H1 (cell line): ENCODE results near the gene CPE. TPM values are rescaled to one million over a fixed set of nuclear protein-coding genes. Genes with fewer than 3 reads are reported as not detected.

Experiments
- CTCF ChIA-PET: fragments of 300-600 bp; sonication (Branson Sonifier 250); formaldehyde crosslinking; loops from one replicate; lab custom pipeline; 2021; ENCODE audit not compliant: partially characterized antibody; lab: Charles Lee
- POLR2A ChIA-PET: fragments of 300-600 bp; sonication (Branson Sonifier 250); formaldehyde crosslinking; loops from one replicate; lab custom pipeline; 2021; ENCODE audit warnings: inconsistent platforms; ENCODE audit not compliant: partially characterized antibody; lab: Charles Lee
- DNase-seq, 2 experiments: peaks; one replicate each; pipeline versions ENCODE4 v3.0.0 to v3.0.0-alpha.2; 2010 to 2022; ENCODE audit warnings: low spot score in 2 of 2, low read depth in 1 of 2, mixed read lengths in 1 of 2
- FAIRE-seq: peaks from 2 replicates; lab custom pipeline; 2011; peaks lifted over from hg19 to GRCh38; lab: Jason Lieb, UNC
- H2AFZ ChIP-seq: 2 replicates; pipeline ENCODE4 v1.8.1; 2012; ENCODE audit warnings: low read length, inconsistent platforms
- H2AK5ac ChIP-seq: 2 replicates; pipeline ENCODE4 v1.6.1; 2013; ENCODE audit warnings: low read depth, low read length
- H2BK120ac ChIP-seq: replicated peaks from 2 replicates; pipeline ENCODE3; 2013; ENCODE audit warnings: low read depth, low read length, inconsistent platforms
- H2BK12ac ChIP-seq: 2 replicates; pipeline ENCODE4 v1.6.1; 2013; ENCODE audit warnings: low read depth, low read length
- H2BK15ac ChIP-seq: 2 replicates; pipeline ENCODE4 v1.6.1; 2013; ENCODE audit warnings: low read length
- H2BK20ac ChIP-seq: 2 replicates; pipeline ENCODE4 v1.6.1; 2013; ENCODE audit warnings: low read length
- H2BK5ac ChIP-seq: 2 replicates; pipeline ENCODE4 v1.6.1; 2013; ENCODE audit warnings: low read depth, low read length
- H3K14ac ChIP-seq: 2 replicates; pipeline ENCODE4 v1.6.1; 2013; ENCODE audit warnings: inconsistent platforms; ENCODE audit not compliant: insufficient read length
- H3K18ac ChIP-seq: 2 replicates; pipeline ENCODE4 v1.6.1; 2013; ENCODE audit warnings: low read length; ENCODE audit errors: extremely low read depth
- H3K23ac ChIP-seq: 2 replicates; pipeline ENCODE4 v1.6.1; 2013; ENCODE audit warnings: inconsistent platforms; ENCODE audit not compliant: insufficient read length
- H3K23me2 ChIP-seq: 2 replicates; pipeline ENCODE4 v1.6.1; 2013; ENCODE audit warnings: low read depth, low read length
- H3K27ac ChIP-seq: 2 replicates; pipeline ENCODE4 v1.6.1; 2011; ENCODE audit warnings: low read depth, low read length, inconsistent platforms
- H3K27me3 ChIP-seq, 4 experiments: replicated peaks in 1 of 4; 1 replicate in 1 of 4; 2 replicates in 3 of 4; pipeline versions ENCODE4 v1.6.1 to v1.8.1; 2011 to 2013; ENCODE audit warnings: low read length in 3 of 4, mild to moderate bottlenecking in 3 of 4, inconsistent platforms in 2 of 4, mixed read lengths in 2 of 4, moderate library complexity in 1 of 4; ENCODE audit not compliant: control insufficient read depth in 3 of 4, insufficient read depth in 3 of 4; ENCODE audit errors: extremely low read depth in 1 of 4
- H3K36me3 ChIP-seq, 4 experiments: 2 replicates each; pipeline versions ENCODE4 v1.6.1 to v1.8.1; 2011 to 2013; ENCODE audit warnings: mild to moderate bottlenecking in 4 of 4, low read length in 3 of 4, moderate library complexity in 2 of 4, control low read depth in 1 of 4, inconsistent platforms in 1 of 4; ENCODE audit not compliant: insufficient read depth in 4 of 4, control insufficient read depth in 2 of 4
- H3K4ac ChIP-seq: replicated peaks from 2 replicates; pipeline ENCODE3; 2013; ENCODE audit warnings: low read length, low read depth, mixed read lengths, inconsistent platforms; ENCODE audit not compliant: insufficient read length
- H3K4me1 ChIP-seq, 4 experiments: replicated peaks in 1 of 4; 1 replicate in 1 of 4; 2 replicates in 3 of 4; pipeline versions ENCODE4 v1.6.1 to v1.8.1; 2011 to 2013; ENCODE audit warnings: low read length in 3 of 4, inconsistent platforms in 2 of 4, mixed read lengths in 1 of 4; ENCODE audit not compliant: insufficient read depth in 4 of 4, control insufficient read depth in 3 of 4
- H3K4me2 ChIP-seq, 2 experiments: 2 replicates each; pipeline versions ENCODE4 v1.6.1 to v1.8.1; 2011 to 2013; ENCODE audit warnings: low read depth in 2 of 2, low read length in 2 of 2, control low read depth in 1 of 2, inconsistent platforms in 1 of 2, mild to moderate bottlenecking in 1 of 2; ENCODE audit not compliant: insufficient read depth in 1 of 2
- H3K4me3 ChIP-seq, 4 experiments: fragments of 200-600, 300-600 bp in 1 of 4; sonication (generic), shearing (Covaris generic), sonication (Bioruptor Twin) in 1 of 4; 2 replicates each; pipeline versions ENCODE4 v1.5.1 to v1.8.1; 2011 to 2016; ENCODE audit warnings: low read length in 4 of 4, low read depth in 3 of 4, control low read depth in 2 of 4, inconsistent platforms in 2 of 4, mild to moderate bottlenecking in 2 of 4, mixed read lengths in 1 of 4, moderate library complexity in 1 of 4; ENCODE audit not compliant: insufficient read depth in 2 of 4; ENCODE audit errors: extremely low read depth in 1 of 4
- H3K56ac ChIP-seq: replicated peaks from 2 replicates; pipeline ENCODE3; 2013; ENCODE audit warnings: low read depth, mild to moderate bottlenecking, mixed read lengths, low read length, inconsistent platforms; ENCODE audit not compliant: insufficient read length
- H3K79me1 ChIP-seq: 2 replicates; pipeline ENCODE4 v1.6.1; 2013; ENCODE audit warnings: low read depth, low read length, control low read depth
- H3K79me2 ChIP-seq, 2 experiments: 2 replicates each; pipeline versions ENCODE4 v1.6.1 to v1.8.1; 2012 to 2013; ENCODE audit warnings: low read length in 2 of 2, mild to moderate bottlenecking in 2 of 2, inconsistent platforms in 1 of 2; ENCODE audit not compliant: insufficient read depth in 2 of 2, control insufficient read depth in 1 of 2
- H3K9ac ChIP-seq, 4 experiments: replicated peaks in 1 of 4; 1 replicate in 1 of 4; 2 replicates in 3 of 4; pipeline versions ENCODE4 v1.6.1 to v1.8.1; 2011 to 2013; ENCODE audit warnings: low read depth in 3 of 4, low read length in 3 of 4, control low read depth in 2 of 4, mild to moderate bottlenecking in 2 of 4, moderate library complexity in 2 of 4, inconsistent platforms in 1 of 4; ENCODE audit errors: extremely low read depth in 1 of 4
- H3K9me3 ChIP-seq, 2 experiments: 2 replicates each; pipeline versions ENCODE4 v1.6.1 to v1.8.1; 2012 to 2013; ENCODE audit warnings: mild to moderate bottlenecking in 2 of 2, moderate library complexity in 2 of 2, control low read depth in 1 of 2, inconsistent platforms in 1 of 2, low read depth in 1 of 2, low read length in 1 of 2, mixed read lengths in 1 of 2; ENCODE audit not compliant: insufficient read depth in 2 of 2
- H4K20me1 ChIP-seq, 2 experiments: replicated peaks in 1 of 2; 2 replicates each; pipeline versions ENCODE3 to v1.8.1; 2011 to 2013; ENCODE audit warnings: inconsistent platforms in 2 of 2, low read length in 2 of 2, mild to moderate bottlenecking in 1 of 2; ENCODE audit not compliant: insufficient read depth in 2 of 2, control insufficient read depth in 1 of 2
- H4K5ac ChIP-seq: 2 replicates; pipeline ENCODE4 v1.6.1; 2013; ENCODE audit warnings: low read length, low read depth, mixed read lengths, inconsistent platforms; ENCODE audit not compliant: insufficient read length
- H4K8ac ChIP-seq: 2 replicates; pipeline ENCODE4 v1.8.0; 2013; ENCODE audit warnings: mild to moderate bottlenecking, moderate library complexity, low read length, inconsistent platforms; ENCODE audit not compliant: insufficient read depth; ENCODE audit errors: extremely low read depth
- H4K91ac ChIP-seq: replicated peaks from 2 replicates; pipeline ENCODE3; 2013; ENCODE audit warnings: low read length, mixed read lengths, inconsistent platforms; ENCODE audit not compliant: insufficient read length
- EP300 ChIP-seq, 2 experiments: IDR thresholded peaks; 1 replicate in 1 of 2; 2 replicates in 1 of 2; pipeline ENCODE4 v1.6.1; 2011 to 2012; ENCODE audit warnings: low read depth in 2 of 2, low read length in 2 of 2, mild to moderate bottlenecking in 2 of 2, borderline replicate concordance in 1 of 2, inconsistent platforms in 1 of 2, moderate library complexity in 1 of 2
- RAD21 ChIP-seq, 2 experiments: IDR thresholded peaks in 1 of 2; conservative IDR thresholded peaks in 1 of 2; 2 replicates each; pipeline ENCODE4 v1.6.1; 2011; ENCODE audit warnings: low read depth in 2 of 2, low read length in 2 of 2, improper control_type of control experiment in 1 of 2, inconsistent platforms in 1 of 2, mild to moderate bottlenecking in 1 of 2, moderate library complexity in 1 of 2
- SIN3A ChIP-seq, 2 experiments: IDR thresholded peaks in 1 of 2; conservative IDR thresholded peaks in 1 of 2; 2 replicates each; pipeline ENCODE4 v1.6.1; 2011 to 2012; ENCODE audit warnings: low read length in 2 of 2, improper control_type of control experiment in 1 of 2, low read depth in 1 of 2, mild to moderate bottlenecking in 1 of 2
- SRF ChIP-seq: IDR thresholded peaks from 2 replicates; pipeline ENCODE4 v1.6.1; 2011; ENCODE audit warnings: mild to moderate bottlenecking, low read depth, low read length, moderate library complexity
- TBP ChIP-seq: IDR thresholded peaks from 2 replicates; pipeline ENCODE4 v1.6.1; 2011; ENCODE audit warnings: low read depth, low read length, improper control_type of control experiment
- WGBS, 2 experiments: shearing (Covaris generic) in 1 of 2; methylation state at CpG; one replicate each; pipeline versions ENCODE4 v1.1.6 to v1.1.7; 2013 to 2015; ENCODE audit warnings: low lambda C conversion rate in 2 of 2, mixed read lengths in 2 of 2, inconsistent platforms in 1 of 2, low coverage in 1 of 2, missing lambda C conversion rate in 1 of 2; ENCODE audit not compliant: insufficient replicate concordance in 2 of 2, insufficient coverage in 1 of 2, insufficient read length in 1 of 2; ENCODE audit errors: extremely low coverage in 1 of 2, missing lambda C conversion rate in 1 of 2; 5-methylcytosine and 5-hydroxymethylcytosine counted together
- polyA plus RNA-seq, 7 experiments: library from polyadenylated mRNA; depleted of rRNA in 3 of 7; stranded (reverse) in 5 of 7; unstranded in 2 of 7; fragments of >200 nt in 5 of 7; fragments of 200-250 nt in 2 of 7; gene quantifications; 1 replicate in 5 of 7; 2 replicates in 1 of 7; 4 replicates in 1 of 7; pipeline versions ENCODE4 v1.2.1 to v1.2.3, GENCODE V29; 2011 to 2013; ENCODE audit warnings: missing spikeins in 2 of 7, mixed read lengths in 2 of 7
- total RNA-seq: library from RNA; stranded (reverse); fragmentation: NEBNext Ultra II Directional; extraction: Animal tissue kit (Norgen Biotek cat#: 25700); gene quantifications from 2 replicates; pipeline ENCODE4 v1.2.1, GENCODE V29; 2021
- TF ChIP-seq, protein P1 (sequence below), 3 experiments: IDR thresholded peaks; 1 replicate in 2 of 3; 2 replicates in 1 of 3; pipeline versions ENCODE4 v1.5.1 to v1.6.1; 2011; ENCODE audit warnings: low read length in 3 of 3, mild to moderate bottlenecking in 3 of 3, inconsistent platforms in 2 of 3, low read depth in 1 of 3, moderate library complexity in 1 of 3; ENCODE audit not compliant: insufficient read depth in 1 of 3; ENCODE audit errors: control extremely low read depth in 1 of 3

The CPE gene
- total and polyA plus RNA-seq, 2 of the 8 experiments (the other 6 are each of a cell fraction or from before 2014, with no cell fraction given): 9.4 to 10.2 TPM

DNA sequence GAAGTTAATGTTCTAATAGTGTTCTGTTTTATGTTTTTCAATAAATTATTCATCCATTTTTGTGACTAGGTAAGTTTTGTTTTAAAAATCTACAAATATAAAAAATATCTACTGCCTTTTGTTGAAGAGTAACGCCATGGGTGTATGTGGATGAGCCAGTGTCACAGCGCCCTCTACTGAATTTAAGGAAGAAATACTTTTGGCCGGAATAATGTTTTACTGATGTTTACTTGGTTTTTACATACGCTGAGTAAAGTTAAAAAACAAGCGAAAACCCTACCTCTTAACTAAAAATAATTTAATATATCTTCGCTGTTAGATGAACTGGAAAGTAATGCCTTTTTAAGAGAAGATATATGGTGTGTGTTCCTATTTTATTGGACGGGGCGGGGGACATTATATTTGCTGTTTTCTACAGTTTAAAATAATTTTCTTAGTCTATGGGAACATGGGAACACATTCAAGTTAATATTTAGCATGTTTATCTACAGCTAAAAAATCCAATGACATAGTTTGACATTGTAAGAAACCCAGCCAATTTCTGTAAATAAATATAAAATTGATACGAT is 86.1 kb downstream of the CPE start:
- Histone ChIP-seq H3K4ac (no peak overlapping the region), H3K4me3 (no peak overlapping the region), H3K9ac (no peak overlapping the region), H3K79me1 (no peaks in the 10 kb centered on the region), H2AFZ (0 out of 2 replicates have a peak overlapping the region, but pooled peaks have one; percentile 9), H4K5ac (no peak overlapping the region), H3K4me2 (no peak overlapping the region), H2BK120ac (no peak overlapping the region), H3K36me3 (peaks cover 0 to 3% (median 0%) of the 10 kb centered on the region in 4 experiments; a peak in 1 of 8 replicates), H3K4me1 (no peaks in the 10 kb centered on the region), H3K14ac (no peak overlapping the region), H4K91ac (no peak overlapping the region), H2BK12ac (no peak overlapping the region), H2BK15ac (no peak overlapping the region), H3K27ac (no peak overlapping the region), H2BK5ac (no peak overlapping the region), H2BK20ac (no peak overlapping the region), H4K8ac (no peak overlapping the region), H3K23ac (no peak overlapping the region), H3K79me2 (no peaks in the 10 kb centered on the region), H3K18ac (no peak overlapping the region), H3K23me2 (no peaks in the 10 kb centered on the region), H3K56ac (no peak overlapping the region), H3K9me3 (peaks cover 0 to 4% of the 10 kb centered on the region in 2 experiments; a peak in 2 of 4 replicates), H4K20me1 (no peaks in the 10 kb centered on the region), H2AK5ac (no peak overlapping the region), H3K27me3 (no peaks in the 10 kb centered on the region)
- WGBS, 2 experiments: 31% methylated on average over 9 of the region's 9 CpGs; no CpG with 5 or more reads in 1 of the 2 experiments
- ChIA-PET POLR2A (no interaction called here), CTCF (interaction anchor here (0.6 to 3.8 kb wide), 30 partner anchors 7 to 604 kb away, joined by 3 to 22 read pairs (median 4); partner anchors contain the start of gene CPE)
- no peak for DNase-seq
- peak; percentile 86 for FAIRE-seq
- TF ChIP-seq SIN3A (conservative IDR thresholded peaks at IDR 0.05 in 1 of 2, IDR thresholded peaks at IDR 0.05 in 1 of 2; ENCODE audit: low read depth in 1 of 2, low read length in 2 of 2) (no peak), EP300 (IDR thresholded peaks at IDR 0.05; ENCODE audit: borderline replicate concordance in 1 of 2, low read depth in 2 of 2, low read length in 2 of 2) (no peak), SRF (no peak), RAD21 (IDR thresholded peaks at IDR 0.05 in 1 of 2, conservative IDR thresholded peaks at IDR 0.05 in 1 of 2; ENCODE audit: low read depth in 2 of 2, low read length in 2 of 2) (peak; percentile 89 to 90), TBP (no peak)
- TF ChIP-seq, protein P1, sequence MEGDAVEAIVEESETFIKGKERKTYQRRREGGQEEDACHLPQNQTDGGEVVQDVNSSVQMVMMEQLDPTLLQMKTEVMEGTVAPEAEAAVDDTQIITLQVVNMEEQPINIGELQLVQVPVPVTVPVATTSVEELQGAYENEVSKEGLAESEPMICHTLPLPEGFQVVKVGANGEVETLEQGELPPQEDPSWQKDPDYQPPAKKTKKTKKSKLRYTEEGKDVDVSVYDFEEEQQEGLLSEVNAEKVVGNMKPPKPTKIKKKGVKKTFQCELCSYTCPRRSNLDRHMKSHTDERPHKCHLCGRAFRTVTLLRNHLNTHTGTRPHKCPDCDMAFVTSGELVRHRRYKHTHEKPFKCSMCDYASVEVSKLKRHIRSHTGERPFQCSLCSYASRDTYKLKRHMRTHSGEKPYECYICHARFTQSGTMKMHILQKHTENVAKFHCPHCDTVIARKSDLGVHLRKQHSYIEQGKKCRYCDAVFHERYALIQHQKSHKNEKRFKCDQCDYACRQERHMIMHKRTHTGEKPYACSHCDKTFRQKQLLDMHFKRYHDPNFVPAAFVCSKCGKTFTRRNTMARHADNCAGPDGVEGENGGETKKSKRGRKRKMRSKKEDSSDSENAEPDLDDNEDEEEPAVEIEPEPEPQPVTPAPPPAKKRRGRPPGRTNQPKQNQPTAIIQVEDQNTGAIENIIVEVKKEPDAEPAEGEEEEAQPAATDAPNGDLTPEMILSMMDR (IDR thresholded peaks at IDR 0.05; ENCODE audit: control extremely low read depth in 1 of 3, insufficient read depth in 1 of 3, low read depth in 1 of 3, low read length in 3 of 3): peak in 2 of 3 experiments; percentile 59 to 63; a peak in 3 of 4 replicates
